Stimulated activated naive B cell treated with anti-CD40 and anti-IgM and Interleukin-4, amounts not matched to agents 10 μg/mL and 1 μg/mL and 100 μg/mL, for 72 hours (primary cell): ENCODE results near the gene MMP20.

ENCODE experiments used
- ATAC-seq, 2 donors: fragments of 150-1000 bp; cut with Tn5 transposase; replicated peaks; 2 replicates each; pipeline ENCODE4 v1.10.0; 2021; ENCODE audit warnings: moderate library complexity in 1 of 2
- DNase-seq: peaks from one replicate; pipeline ENCODE4 v3.0.0; 2021
- H3K27ac Mint-ChIP-seq: one replicate; pipeline ENCODE4 v1.8.0; 2022; ENCODE audit warnings: mild to moderate bottlenecking, mixed read lengths
- H3K27me3 Mint-ChIP-seq, 2 donors: one replicate each; pipeline ENCODE4 v1.8.0; 2022; ENCODE audit warnings: mixed read lengths in 2 of 2
- H3K36me3 Mint-ChIP-seq, 2 donors: one replicate each; pipeline ENCODE4 v1.8.0; 2022; ENCODE audit warnings: mixed read lengths in 2 of 2, mild to moderate bottlenecking in 1 of 2
- H3K4me1 Mint-ChIP-seq, 2 donors: one replicate each; pipeline ENCODE4 v1.8.0; 2022; ENCODE audit warnings: mixed read lengths in 2 of 2, mild to moderate bottlenecking in 1 of 2
- H3K4me3 Mint-ChIP-seq, 2 donors: one replicate each; pipeline ENCODE4 v1.8.0; 2022; ENCODE audit warnings: mild to moderate bottlenecking in 2 of 2, mixed read lengths in 2 of 2, moderate library complexity in 1 of 2
- H3K9me3 Mint-ChIP-seq, 2 donors: one replicate each; pipeline ENCODE4 v1.8.0; 2022; ENCODE audit warnings: mixed read lengths in 2 of 2, mild to moderate bottlenecking in 1 of 2

Gene MMP20

GRCh38 chr11:102551169-102551781, 73.9 kb downstream of the MMP20 start:
- DNase-seq (no peak), ATAC-seq (no peak)
- Mint-ChIP-seq H3K36me3 (peaks cover 0 to 9% of the 10 kb centered on the region in 2 donors), H3K27ac (peak overlapping the region; percentile 93), H3K9me3 (no peaks in the 10 kb centered on the region), H3K4me1 (peaks cover 50 to 74% of the 10 kb centered on the region in 2 donors), H3K4me3 (peak overlapping the region in 1 of 2 donors; percentile 22), H3K27me3 (no peaks in the 10 kb centered on the region)

GRCh38 chr11:102546923-102547471, 78.1 kb downstream of the MMP20 start:
- DNase-seq = peak; percentile 91
- no peaks in the 10 kb centered on the region for H3K27me3 Mint-ChIP-seq
- ATAC-seq = peak; percentile 82 to 87
- peak overlapping the region in 1 of 2 donors; percentile 56 for H3K4me3 Mint-ChIP-seq
- H3K36me3 Mint-ChIP-seq = peaks cover 0 to 6% of the 10 kb centered on the region in 2 donors
- peak overlapping the region; percentile 97 for H3K27ac Mint-ChIP-seq
- H3K4me1 Mint-ChIP-seq = peaks cover 61 to 79% of the 10 kb centered on the region in 2 donors
- peaks cover 0 to 5% of the 10 kb centered on the region in 2 donors for H3K9me3 Mint-ChIP-seq

GRCh38 chr11:102546427-102546826, 78.7 kb downstream of the MMP20 start:
- ATAC-seq (peak; percentile 73), DNase-seq (peak; percentile 63)
- H3K36me3 Mint-ChIP-seq = peaks cover 0 to 4% of the 10 kb centered on the region in 2 donors
- H3K27ac Mint-ChIP-seq = peak overlapping the region; percentile 97
- H3K9me3 Mint-ChIP-seq = peaks cover 0 to 5% of the 10 kb centered on the region in 2 donors
- H3K27me3 Mint-ChIP-seq = no peaks in the 10 kb centered on the region
- H3K4me1 Mint-ChIP-seq = peaks cover 55 to 73% of the 10 kb centered on the region in 2 donors
- peak overlapping the region; percentile 15 to 56 for H3K4me3 Mint-ChIP-seq

GRCh38 chr11:102545701-102546100, 79.4 kb downstream of the MMP20 start:
- DNase-seq (no peak), ATAC-seq (no peak)
- peak overlapping the region in 1 of 2 donors; percentile 56 for H3K4me3 Mint-ChIP-seq
- peaks cover 0 to 5% of the 10 kb centered on the region in 2 donors for H3K9me3 Mint-ChIP-seq
- H3K27ac Mint-ChIP-seq = peak overlapping the region; percentile 97
- H3K4me1 Mint-ChIP-seq = peaks cover 49 to 66% of the 10 kb centered on the region in 2 donors
- no peaks in the 10 kb centered on the region for H3K27me3 Mint-ChIP-seq
- peaks cover 0 to 4% of the 10 kb centered on the region in 2 donors for H3K36me3 Mint-ChIP-seq

- Mint-ChIP-seq H3K4me3 (peak overlapping the region in 1 of 2 donors; percentile 63), H3K27ac (peak overlapping the region; percentile 97), H3K36me3 (peaks cover 0 to 9% of the 10 kb centered on the region in 2 donors), H3K4me1 (peaks cover 52 to 72% of the 10 kb centered on the region in 2 donors), H3K9me3 (peaks cover 0 to 5% of the 10 kb centered on the region in 2 donors), H3K27me3 (no peaks in the 10 kb centered on the region)
- no peak for DNase-seq
- ATAC-seq = no peak
Measured at GRCh38 chr11:102544594-102544993, 80.5 kb downstream of the MMP20 start.

GRCh38 chr11:102539567-102539966, 85.6 kb downstream of the MMP20 start:
- ATAC-seq (peak in 1 of 2 donors; percentile 16), DNase-seq (no peak)
- Mint-ChIP-seq H3K9me3 (peaks cover 0 to 2% of the 10 kb centered on the region in 2 donors), H3K27ac (peak overlapping the region; percentile 56), H3K4me1 (peaks cover 41 to 71% of the 10 kb centered on the region in 2 donors), H3K4me3 (no peak overlapping the region), H3K36me3 (peaks cover 0 to 7% of the 10 kb centered on the region in 2 donors), H3K27me3 (no peaks in the 10 kb centered on the region)

GRCh38 chr11:102538932-102539331, 86.2 kb downstream of the MMP20 start:
- H3K27ac Mint-ChIP-seq = peak overlapping the region; percentile 33

GRCh38 chr11:102534261-102534872, 90.8 kb downstream of the MMP20 start:
- DNase-seq (no peak), ATAC-seq (peak; percentile 80 to 89)
- Mint-ChIP-seq H3K4me3 (no peak overlapping the region), H3K27me3 (no peaks in the 10 kb centered on the region), H3K4me1 (peaks cover 36 to 59% of the 10 kb centered on the region in 2 donors), H3K9me3 (no peaks in the 10 kb centered on the region), H3K27ac (no peak overlapping the region), H3K36me3 (no peaks in the 10 kb centered on the region)

More at GRCh38 chr11:102538932-102539331, 86.2 kb downstream of the MMP20 start:
- H3K9me3 Mint-ChIP-seq = no peaks in the 10 kb centered on the region
- H3K4me3 Mint-ChIP-seq = no peak overlapping the region
- H3K4me1 Mint-ChIP-seq = peaks cover 44 to 70% of the 10 kb centered on the region in 2 donors
- no peaks in the 10 kb centered on the region for H3K27me3 Mint-ChIP-seq
- DNase-seq = no peak
- H3K36me3 Mint-ChIP-seq = peaks cover 0 to 5% of the 10 kb centered on the region in 2 donors
- peak in 1 of 2 donors; percentile 25 for ATAC-seq

- Mint-ChIP-seq H3K4me3 (peak within 1 kb of the TSS; percentile 36 to 41), H3K27me3 (no peaks in the 10 kb centered on the region), H3K36me3 (no peaks in the 10 kb centered on the region), H3K9me3 (no peaks in the 10 kb centered on the region), H3K27ac (peak within 1 kb of the TSS; percentile 20), H3K4me1 (peaks cover 18 to 29% of the 10 kb centered on the region in 2 donors)
- ATAC-seq (peak; percentile 61 to 73), DNase-seq (no peak)
Measured at GRCh38 chr11:102530558-102530957, 94.6 kb downstream of the MMP20 start, which contains the start of gene MMP7. TSS of gene MMP7 (minus strand) at chr11:102530747. CDS start at chr11:102530700, 47 bp downstream.

GRCh38 chr11:102528618-102529017, 96.5 kb downstream of the MMP20 start:
- no peak overlapping the region for H3K27ac Mint-ChIP-seq
- no peak for ATAC-seq

GRCh38 chr11:102527684-102528083, 97.4 kb downstream of the MMP20 start:
- DNase-seq = no peak
- H3K4me1 Mint-ChIP-seq = peaks cover 4 to 21% of the 10 kb centered on the region in 2 donors
- H3K4me3 Mint-ChIP-seq = no peak overlapping the region

More at GRCh38 chr11:102528618-102529017, 96.5 kb downstream of the MMP20 start:
- Mint-ChIP-seq H3K4me3 (no peak overlapping the region), H3K4me1 (peaks cover 8 to 16% of the 10 kb centered on the region in 2 donors), H3K36me3 (no peaks in the 10 kb centered on the region), H3K27me3 (no peaks in the 10 kb centered on the region), H3K9me3 (no peaks in the 10 kb centered on the region)
- no peak for DNase-seq

GRCh38 chr11:102527041-102527440, 98.1 kb downstream of the MMP20 start:
- H3K27me3 Mint-ChIP-seq = no peaks in the 10 kb centered on the region
- no peaks in the 10 kb centered on the region for H3K36me3 Mint-ChIP-seq
- ATAC-seq (no peak), DNase-seq (no peak)
- no peak overlapping the region for H3K4me3 Mint-ChIP-seq
- H3K4me1 Mint-ChIP-seq = peaks cover 8 to 27% of the 10 kb centered on the region in 2 donors
- no peak overlapping the region for H3K27ac Mint-ChIP-seq
- H3K9me3 Mint-ChIP-seq = no peaks in the 10 kb centered on the region

More at GRCh38 chr11:102527684-102528083, 97.4 kb downstream of the MMP20 start:
- Mint-ChIP-seq H3K9me3 (no peaks in the 10 kb centered on the region), H3K27ac (no peak overlapping the region), H3K36me3 (no peaks in the 10 kb centered on the region), H3K27me3 (no peaks in the 10 kb centered on the region)
- no peak for ATAC-seq
